ENCODE data around the gene DDIAS.
"Not testable (repeated sequence)": the region's sequence is repeated elsewhere in the genome, so short reads cannot be mapped to it uniquely, and the experiment has no call there.

DDIAS gene

DNA sequence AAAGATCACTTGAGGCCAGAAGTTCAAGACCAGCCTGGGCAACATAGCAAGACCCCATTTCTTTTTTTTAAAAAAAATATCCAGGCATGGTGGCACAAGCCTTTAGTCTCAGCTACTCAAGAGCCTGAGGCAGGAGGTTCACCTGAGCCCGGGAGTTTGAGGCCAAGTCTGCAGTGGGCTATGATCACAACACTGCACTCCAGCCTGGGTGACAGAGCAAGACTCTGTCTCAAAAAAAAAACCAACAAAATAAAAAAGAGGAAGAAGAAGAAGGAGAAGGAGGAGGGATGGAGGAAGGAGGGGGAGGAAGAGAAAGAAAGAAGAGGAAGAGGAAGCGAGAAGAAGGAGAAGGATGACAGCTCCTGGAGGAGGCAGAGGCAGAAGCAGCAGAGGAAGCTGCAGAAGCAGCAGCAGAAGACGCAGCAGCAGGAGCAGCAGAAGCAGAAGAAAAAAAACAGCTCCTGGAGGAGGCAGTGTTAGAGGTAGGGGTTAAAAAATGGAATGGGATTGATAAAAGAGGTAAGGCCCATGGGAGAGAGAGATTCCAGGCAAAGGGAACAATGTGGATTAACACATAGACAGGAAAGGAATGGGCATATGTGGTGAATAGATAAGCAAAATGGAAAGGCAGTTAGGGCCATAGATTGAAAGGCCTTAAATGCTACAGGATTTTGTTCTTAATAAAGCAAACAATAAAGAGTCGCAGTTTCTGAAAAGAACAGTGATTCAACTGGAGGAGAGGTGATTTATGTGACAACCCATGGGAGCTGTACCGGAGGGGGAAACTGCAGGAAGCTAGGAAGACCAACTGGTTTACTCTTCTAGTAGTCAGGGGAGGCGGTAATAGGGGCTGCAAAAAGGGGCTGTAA is 12.2 kb upstream of the DDIAS start:
- DNase-seq = no peak

DNA sequence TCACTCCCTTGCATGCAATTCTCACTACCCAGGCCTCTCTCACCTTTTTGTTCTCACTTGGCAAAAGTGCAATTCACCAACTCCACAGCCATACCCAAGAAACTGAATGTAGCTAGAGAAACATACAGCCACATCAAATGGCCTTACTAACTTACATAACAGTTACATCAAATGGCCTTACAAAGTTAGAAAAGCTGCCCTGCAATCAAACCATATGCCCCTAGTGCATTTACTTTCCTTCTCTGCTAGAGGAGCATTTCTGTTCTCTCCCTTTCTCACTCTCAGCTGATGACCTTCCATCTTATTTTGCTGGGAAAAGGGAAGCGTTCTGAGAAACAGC is 11.6 kb upstream of the DDIAS start:
- DNase-seq = no peak

DNA sequence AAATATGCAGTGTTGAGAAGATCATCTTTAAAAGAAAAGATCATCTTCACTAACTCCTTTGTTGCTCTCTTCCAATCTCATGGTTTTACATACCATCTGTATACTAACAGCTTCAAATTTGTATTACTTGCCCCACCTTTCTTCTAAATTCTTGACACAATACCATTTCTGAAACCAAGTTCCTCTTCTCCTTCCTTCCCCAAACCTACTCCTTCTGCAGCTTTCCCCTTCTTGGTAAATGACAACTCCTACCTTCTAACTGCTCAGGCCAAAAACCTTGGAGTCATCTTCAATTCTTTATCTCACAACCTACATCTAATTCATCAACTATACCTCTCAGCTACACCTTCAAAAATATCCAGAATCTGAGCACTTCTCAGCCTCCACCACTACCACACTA is 10.6 kb upstream of the DDIAS start:
- DNase-seq = no peak

DNA sequence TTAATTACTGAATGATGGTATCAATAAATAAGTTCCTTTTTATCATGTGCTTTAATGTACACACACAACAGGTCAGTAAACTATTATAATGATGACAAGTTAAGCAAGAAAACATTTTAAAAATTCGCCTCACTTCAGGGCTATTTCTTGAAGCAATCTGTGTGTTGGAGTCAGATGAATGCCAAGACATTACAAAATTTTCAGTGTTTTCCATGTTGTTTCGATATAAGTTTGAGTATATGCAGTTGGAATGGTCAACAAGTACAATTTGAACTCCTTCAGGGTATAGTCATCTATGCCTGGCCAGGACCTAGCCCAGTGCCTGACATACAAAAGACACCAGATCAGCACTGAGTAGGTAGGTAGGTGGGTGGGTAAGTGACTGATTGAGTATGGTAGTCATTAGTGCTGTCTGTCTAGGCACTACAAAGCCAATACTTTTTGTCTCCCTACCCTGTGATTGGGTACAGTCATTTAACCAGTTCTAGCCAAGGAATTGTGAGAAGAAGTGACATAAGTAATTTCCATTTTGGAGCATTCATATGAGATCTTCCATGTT is 8.8 kb upstream of the DDIAS start:
- no peak for DNase-seq

DNA sequence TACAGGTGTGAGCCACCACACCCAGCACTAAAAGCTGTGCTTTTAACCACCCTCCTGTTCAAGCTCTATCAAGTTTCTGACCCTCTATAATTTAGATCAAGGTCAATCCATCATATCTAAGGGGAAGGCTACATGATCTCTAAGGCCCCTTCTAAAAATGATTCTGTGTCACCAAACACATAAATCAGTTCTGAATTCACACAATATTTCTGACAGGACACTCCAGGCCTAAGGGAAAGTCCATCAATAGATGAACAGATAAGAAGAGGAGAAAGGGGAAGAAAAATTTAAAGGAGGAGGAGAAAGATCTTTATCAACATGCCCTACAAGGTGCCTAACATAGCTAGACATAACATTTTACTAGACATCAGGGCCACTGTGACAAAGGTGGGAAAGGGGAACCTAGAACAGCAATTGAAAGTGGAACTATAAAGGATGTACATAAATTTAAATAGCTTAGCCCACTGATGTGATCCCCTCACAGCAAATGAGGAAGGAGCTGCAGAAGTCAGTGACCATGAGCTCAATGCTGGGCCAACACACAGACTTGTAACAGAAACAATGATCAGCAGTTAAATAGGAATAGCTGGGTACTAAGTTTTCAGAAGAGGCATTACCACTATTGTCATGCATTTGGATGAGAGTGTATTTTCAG is 6.0 kb upstream of the DDIAS start:
- no peak for DNase-seq

DNA sequence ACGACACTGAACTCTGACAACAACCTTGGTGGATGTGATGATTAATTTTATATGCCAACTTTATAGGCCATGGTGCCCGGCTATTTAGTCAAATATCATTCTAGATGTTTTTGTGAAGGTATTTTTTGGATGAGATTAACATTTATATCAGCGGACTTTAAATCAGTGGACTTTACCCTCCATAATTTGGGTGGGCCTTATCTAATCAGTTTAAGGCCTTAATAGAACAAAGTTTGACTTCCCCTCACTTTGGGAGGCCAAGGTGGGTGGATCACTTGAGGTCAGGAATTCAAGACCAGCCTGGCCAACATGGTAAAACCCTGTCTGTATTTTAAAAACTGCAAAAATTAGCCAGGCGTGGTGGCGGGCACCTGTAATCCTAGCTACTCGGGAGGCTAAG is 5.4 kb upstream of the DDIAS start:
- no peak for DNase-seq

DNA sequence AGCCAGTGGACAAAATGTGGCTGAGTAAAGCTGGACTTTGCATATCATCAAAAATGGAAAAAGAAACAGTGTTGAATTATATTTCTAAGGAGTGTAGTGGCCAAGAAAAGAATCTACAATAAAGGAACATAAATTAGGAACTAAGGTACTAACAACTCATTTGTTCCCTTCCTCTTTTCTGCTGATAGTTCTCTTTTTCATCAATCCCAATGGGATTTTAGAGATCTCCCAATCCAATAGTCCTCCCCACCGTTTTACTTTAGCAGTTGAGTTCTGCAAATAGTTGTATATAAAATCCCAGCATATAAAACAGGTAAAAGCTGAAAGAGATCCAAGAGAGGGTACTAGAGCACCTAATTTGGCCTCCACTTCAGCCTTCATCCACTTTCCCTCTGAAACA is 3.3 kb upstream of the DDIAS start:
- DNase-seq = no peak

DNA sequence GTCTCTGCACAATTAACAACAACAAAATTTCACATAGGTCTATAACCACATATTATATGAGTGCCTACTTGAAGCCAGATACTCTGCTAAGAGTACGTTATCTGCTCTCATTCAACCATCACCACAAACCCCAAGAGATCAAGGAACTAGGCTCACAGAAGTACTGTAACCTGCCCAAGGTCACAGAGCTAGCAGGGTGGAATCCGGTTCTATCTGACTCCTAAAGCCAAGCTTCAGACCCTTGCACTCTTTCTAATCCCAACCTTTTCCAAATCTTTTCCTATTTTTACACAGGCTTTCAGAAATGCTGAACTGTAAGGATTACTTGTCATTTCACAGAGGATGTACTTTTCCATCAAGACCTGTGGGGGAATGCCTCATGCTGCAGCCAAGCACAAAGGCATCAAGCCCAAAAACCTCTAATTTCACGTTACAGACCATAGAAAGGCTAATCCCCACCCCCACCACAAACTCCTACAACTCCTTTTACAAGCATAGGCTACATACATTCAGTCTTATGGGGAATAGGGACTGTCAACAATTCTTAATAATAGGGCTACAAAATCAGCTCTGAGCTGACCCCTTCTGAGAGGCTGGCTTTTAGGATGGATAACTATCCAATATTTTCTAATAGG is 2.2 kb upstream of the DDIAS start:
- DNase-seq = no peak

DNA sequence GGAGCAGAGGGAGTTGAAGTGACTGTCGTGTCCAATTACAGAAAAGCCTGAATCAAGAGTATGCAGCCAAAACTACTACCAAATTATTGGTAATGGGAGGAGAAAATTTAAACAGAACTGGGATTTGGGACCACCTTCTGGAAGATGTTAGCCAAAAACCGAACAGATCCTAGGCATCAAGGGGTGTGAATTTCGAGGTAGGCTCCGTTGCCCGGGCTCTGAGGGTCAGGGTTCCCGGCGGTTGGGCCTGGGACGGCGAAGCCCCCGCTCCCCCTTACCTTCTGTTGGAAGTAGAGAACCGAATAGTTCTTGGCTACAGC is 1.6 kb upstream of the DDIAS start:
- DNase-seq = no peak

DNA sequence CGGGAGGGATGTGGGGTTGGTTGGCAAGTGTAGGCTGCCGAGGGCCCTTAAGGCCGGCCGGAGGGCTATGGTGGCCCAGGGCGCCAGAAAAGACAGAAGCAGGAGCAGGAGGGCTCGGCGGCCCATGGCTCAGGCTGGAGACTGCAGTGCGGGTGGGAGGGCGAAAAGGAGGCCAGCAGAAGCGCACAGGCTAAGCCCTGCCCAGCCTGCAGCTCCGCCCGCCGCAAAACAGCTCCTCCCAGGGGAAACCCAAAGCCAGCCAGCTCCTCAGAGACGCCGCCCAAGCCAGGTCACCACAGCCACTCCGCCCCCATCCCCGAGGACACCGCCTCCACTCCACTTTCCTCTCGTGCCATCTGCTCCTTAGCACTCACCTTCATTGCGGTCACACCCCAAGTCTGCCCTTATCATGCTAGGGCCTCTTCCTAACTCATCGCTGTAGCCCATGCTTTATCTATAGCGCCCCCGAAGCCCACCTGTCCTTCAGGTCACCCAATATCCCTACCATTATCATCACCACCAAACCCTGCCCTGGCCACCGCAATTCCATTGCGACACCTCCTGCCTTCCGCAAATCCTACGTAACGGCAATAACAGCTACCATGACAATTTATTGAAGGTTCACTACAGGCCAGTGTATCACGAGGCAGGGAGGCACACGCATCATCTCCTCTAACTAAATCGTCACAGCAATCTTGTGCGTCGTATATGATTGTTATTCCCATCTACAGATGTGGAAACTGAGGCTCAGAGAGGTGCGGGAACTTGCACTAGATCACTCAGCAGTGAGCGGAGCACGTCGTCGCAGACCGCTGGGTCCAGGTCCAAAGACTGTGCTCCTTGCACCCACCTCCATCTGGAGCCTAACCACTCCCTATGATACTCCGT is 1.0 kb upstream of the DDIAS start, which contains the start of gene PRCP:
Gene PRCP, minus strand, starts transcription at position 154 of the 888 bp plus-strand sequence. Its CDS starts 28 bp downstream, at position 126.
- peak; percentile 44 for DNase-seq

DNA sequence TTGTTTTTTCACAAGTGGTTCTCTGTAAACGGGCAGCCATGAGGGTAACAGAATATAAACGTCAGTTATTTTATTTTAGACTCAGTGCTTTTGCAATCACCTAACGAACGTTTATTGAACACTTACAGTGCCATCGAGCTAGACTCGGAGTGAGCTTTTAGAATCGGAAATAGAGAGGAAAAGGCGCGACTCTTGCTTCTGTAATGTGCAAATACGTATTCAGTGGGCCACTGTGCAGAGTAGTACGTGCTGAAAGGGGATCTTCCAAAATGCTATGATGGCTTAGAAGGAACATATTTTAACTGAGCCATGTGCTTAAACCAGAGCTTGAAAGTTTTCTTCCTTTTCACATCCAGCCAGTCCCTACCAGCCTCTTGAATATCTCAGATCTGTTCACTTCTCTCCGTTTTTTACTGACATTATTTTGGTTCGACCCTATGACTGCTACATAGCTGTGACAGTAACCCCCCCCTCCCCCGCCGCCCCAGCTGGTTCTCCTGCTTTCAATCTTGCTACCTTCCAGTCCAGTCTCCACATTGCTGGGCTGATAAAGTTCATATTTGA is 468 bp downstream of the DDIAS start:
- DNase-seq = no peak

DNA sequence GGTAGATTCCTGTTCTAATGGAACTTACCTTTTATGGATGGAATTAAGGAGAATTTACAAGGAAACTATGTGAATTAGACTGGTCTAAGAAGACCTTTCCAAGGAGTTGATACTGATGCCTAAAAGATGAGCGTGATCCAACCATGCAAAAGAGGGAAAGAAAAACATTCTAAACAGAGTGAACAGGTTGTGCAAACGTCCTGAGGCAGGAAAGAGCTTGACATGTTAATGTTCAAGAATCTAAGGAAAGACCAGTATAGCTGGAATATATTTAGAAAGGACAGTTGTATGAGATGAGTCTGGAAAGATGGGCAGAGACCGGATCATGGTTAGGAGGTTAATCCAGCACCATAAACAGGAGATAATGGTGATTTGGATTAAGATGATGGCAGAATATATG is 1.3 kb downstream of the DDIAS start:
- no peak for DNase-seq

DNA sequence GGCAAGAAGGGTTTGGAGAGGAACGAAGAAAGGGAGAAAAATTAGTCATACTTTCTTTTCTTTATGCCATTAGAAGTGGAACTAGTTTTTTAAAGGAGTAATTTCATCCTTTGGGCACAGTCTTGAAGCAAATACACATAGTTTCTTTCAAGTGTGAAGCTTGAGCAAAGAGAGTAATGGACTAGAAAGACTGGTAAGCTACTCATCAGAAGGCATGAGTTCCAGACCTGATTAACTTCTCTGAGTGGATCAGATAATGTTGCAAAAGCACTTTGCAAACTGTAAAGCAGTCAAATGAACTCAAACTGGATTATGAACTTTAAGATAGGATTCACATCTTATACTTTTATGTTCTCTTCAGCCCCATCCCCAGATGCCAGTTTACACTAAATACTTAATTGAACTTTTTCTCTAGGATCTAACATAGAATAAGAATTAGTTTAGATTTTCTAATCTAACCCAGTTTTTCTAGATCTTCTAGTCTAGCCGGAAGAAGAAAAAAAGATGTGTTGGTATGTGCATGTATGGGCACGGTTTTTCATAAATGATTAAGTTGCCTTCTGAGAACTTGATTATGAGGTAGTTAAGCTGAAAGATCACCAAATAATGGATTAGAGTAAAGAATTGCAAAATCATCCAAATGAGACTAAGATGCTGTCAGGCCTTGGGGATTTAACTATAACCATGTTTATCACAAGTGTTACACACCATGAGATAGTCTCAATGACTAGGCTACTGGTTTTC is 2.5 kb downstream of the DDIAS start:
- no peak for DNase-seq

DNA sequence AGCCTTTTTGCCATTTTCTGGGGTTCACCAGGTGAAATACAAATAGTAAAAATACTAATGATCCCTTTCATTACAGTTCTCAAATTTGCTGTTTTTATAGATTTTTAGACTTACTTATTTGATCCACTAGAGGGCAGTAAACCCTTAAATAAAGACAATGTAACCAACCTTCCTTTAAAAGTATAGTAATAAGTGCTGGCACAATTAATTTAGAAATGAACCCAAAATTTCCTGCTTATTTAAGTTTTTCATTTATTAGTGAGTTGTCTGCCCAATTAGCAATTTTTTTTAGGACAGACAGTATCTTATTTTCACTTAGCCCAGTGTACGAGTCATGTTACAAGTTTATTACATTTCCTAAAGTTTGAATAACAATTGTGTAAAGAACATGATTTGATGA is 4.7 kb downstream of the DDIAS start:
- DNase-seq = no peak

DNA sequence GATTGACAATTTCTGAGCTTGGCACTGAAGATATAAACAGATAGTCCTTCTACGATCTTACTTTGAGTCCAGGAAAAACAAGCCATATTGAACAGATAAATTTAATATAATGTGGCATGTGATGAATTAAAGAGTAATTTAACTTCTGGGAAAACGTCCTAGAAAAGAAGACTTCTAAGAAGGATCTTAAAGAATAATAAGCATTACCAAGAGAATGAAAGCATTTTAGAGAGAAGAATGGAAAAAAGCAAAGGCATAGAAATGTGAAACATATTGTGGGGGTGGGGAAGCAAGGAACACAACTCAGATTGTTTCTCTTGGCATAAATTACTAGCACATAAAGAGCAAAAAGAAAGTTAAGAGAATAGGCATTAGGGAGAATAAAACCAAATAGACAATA is 5.4 kb downstream of the DDIAS start:
- DNase-seq = no peak

DNA sequence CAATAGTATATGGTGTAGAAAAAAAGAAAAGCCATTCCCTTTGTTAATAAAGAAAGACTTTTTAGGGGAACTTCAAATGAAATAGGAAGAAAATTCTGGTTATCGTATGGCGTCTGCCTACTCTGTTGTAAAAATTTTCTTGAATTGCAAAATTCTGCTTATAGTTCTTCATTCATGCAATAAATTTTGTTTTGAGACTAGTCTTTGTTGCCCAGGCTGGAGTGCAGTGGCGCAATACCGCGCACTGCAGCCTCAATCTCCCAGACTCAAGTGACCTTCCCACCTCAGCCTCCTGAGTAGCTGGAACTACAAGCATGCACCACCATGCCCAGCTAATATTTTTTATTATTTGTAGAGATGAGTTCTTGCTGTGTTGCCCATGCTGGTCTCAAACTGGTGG is 5.8 kb downstream of the DDIAS start:
- no peak for DNase-seq

DNA sequence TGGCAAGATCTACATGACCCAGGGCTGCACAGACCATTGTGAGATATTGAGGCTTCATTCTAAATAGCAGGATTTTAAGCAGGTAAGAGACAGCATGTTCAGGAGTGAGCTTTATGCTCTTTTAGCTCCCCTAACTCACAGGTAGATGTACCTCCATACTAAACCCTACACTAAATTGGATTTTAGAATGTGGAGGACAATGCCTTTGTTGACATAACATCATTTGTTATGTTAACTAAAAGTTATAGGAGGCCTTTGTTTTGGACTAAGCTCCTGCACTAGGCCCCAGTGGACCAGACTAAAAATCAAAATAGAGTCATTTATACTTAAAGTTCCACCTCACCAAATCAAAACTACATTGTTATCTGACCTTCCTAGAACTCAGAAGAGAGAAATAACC is 6.8 kb downstream of the DDIAS start:
- no peak for DNase-seq

DNA sequence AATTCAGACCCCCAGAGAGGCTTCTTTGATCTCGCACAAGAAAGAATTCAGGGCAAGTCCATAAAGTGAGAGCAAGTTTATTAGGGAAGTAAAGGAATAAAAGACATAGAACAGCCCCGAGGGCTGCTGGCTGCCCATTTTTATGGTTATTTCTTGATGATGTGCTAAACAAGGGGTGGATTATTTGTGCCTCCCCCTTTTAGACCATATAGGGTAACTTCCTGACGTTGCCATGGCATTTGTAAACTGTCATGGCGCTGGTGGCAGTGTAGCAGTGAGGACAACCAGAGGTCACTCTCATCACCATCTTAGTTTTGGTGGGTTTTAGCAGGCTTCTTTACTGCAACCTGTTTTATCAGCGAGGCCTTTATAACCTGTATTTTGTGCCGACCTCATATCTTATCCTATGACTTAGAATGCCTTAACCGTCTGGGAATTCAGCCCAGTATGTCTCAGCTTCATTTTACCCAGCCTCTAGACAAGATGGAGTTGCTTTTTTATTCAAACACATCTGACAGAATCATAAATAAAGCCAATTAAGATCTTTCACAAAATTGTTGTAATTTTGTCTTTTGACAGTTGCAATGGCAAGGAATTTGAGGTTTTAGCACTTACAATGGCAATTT is 7.6 kb downstream of the DDIAS start:
- no peak for DNase-seq

DNA sequence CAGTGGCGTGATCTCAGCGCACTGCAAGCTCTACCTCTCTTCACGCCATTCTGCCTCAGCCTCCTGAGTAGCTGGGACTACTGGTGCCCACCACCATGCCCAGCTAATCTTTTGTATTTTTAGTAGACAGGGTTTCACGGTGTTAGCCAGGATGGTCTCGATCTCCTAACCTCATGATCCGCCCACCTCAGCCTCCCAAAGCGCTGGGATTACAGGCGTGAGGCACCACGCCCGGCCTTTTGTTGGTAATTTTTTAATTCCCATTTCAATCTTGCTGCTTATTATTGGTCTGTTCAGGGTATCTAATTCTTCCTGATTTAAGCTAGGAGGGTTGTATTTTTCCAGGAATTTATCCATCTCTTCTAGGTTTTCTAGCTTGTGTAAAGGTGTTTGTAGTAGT is 18.2 kb downstream of the DDIAS start:
- not testable (repeated sequence) for DNase-seq

DNA sequence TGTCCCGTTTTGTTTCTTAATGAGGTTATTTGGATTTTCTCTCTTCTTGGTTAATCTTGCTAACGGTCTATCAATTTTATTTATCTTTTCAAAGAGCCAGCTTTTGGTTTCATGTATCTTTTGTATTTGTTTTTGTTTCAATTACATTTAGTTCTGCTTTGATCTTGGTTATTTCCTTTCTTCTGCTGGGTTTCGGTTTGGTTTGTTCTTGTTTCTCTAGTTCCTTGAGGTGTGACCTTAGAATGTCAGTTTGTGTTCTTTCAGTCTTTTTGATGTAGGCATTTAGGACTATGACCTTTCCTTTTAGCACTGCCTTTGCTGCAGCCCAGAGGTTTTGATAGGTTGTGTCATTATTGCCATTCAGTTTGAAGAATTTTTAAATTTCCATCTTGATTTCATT is 18.7 kb downstream of the DDIAS start:
- not testable (repeated sequence) for DNase-seq
